ENCODE data around the gene SBK1. TPM values are rescaled to one million over a fixed set of nuclear protein-coding genes. Genes with fewer than 3 reads are reported as not detected.
A peak's percentile ranks its signal among the peaks of the same experiment; 100 is the strongest.

Gene SBK1
- total RNA-seq, 1 donor from 2014 or later, result 7.0 TPM

- FAIRE-seq (no peak), DNase-seq (ENCODE audit: low read depth) (peak; percentile 3)
- H3K27me3 Mint-ChIP-seq (ENCODE audit: low read depth, unreplicated experiment), result peaks cover 12% of the 10 kb centered on the region
- H3K79me2 ChIP-seq (ENCODE audit: insufficient read depth, low read length), result no peaks in the 10 kb centered on the region
- H2AFZ ChIP-seq (ENCODE audit: low read depth, low read length), result no peak overlapping the region
- H3K9ac ChIP-seq (ENCODE audit: low read length), result no peak overlapping the region
- no peaks in the 10 kb centered on the region for H3K36me3 ChIP-seq (ENCODE audit: insufficient read depth, low read length)
- no peaks in the 10 kb centered on the region for H3K9me3 Mint-ChIP-seq (ENCODE audit: unreplicated experiment)
- no peaks in the 10 kb centered on the region for H3K36me3 Mint-ChIP-seq (ENCODE audit: low read depth, unreplicated experiment)
- no peak overlapping the region for H3K4me3 ChIP-seq (ENCODE audit: insufficient read depth, low read depth, low read length)
- no peak overlapping the region for H3K27ac ChIP-seq (ENCODE audit: low read depth, low read length)
- H3K4me1 Mint-ChIP-seq (ENCODE audit: low read depth, unreplicated experiment), result no peaks in the 10 kb centered on the region
- no peak for TF ChIP-seq EZH2 (IDR thresholded peaks at IDR 0.05; ENCODE audit: insufficient read depth, low read length)
- TF ChIP-seq CTCF (IDR thresholded peaks at IDR 0.05; ENCODE audit: insufficient read depth, low read depth, low read length), result peak; percentile 61
- H3K4me3 Mint-ChIP-seq (ENCODE audit: unreplicated experiment), result no peak overlapping the region
- no peak overlapping the region for H3K27ac Mint-ChIP-seq (ENCODE audit: unreplicated experiment)
- H3K4me1 ChIP-seq (ENCODE audit: insufficient read depth, low read length), result peaks cover 2% of the 10 kb centered on the region
- H3K4me2 ChIP-seq (ENCODE audit: low read length), result no peak overlapping the region
- no peaks in the 10 kb centered on the region for H3K9me3 ChIP-seq (ENCODE audit: insufficient read depth, low read depth, low read length)
- H3K27me3 ChIP-seq (ENCODE audit: insufficient read depth, low read length), result no peaks in the 10 kb centered on the region
- H4K20me1 ChIP-seq (ENCODE audit: insufficient read depth, low read length), result no peaks in the 10 kb centered on the region
Measured at GRCh38 chr16:28321700-28322411, 29.5 kb downstream of the SBK1 start.

GRCh38 chr16:28324235-28324886 lies 32.0 kb downstream of the SBK1 start:
- Histone ChIP-seq H3K27me3 (ENCODE audit: insufficient read depth, low read length) (no peaks in the 10 kb centered on the region), H3K9ac (ENCODE audit: low read length) (no peak overlapping the region), H3K4me3 (ENCODE audit: insufficient read depth, low read depth, low read length) (no peak overlapping the region), H3K4me2 (ENCODE audit: low read length) (no peak overlapping the region), H3K36me3 (ENCODE audit: insufficient read depth, low read length) (no peaks in the 10 kb centered on the region), H3K27ac (ENCODE audit: low read depth, low read length) (no peak overlapping the region), H3K79me2 (ENCODE audit: insufficient read depth, low read length) (no peaks in the 10 kb centered on the region), H4K20me1 (ENCODE audit: insufficient read depth, low read length) (no peaks in the 10 kb centered on the region), H3K9me3 (ENCODE audit: insufficient read depth, low read depth, low read length) (no peaks in the 10 kb centered on the region), H2AFZ (ENCODE audit: low read depth, low read length) (no peak overlapping the region), H3K4me1 (ENCODE audit: insufficient read depth, low read length) (no peaks in the 10 kb centered on the region)
- Mint-ChIP-seq H3K36me3 (ENCODE audit: low read depth, unreplicated experiment) (no peaks in the 10 kb centered on the region), H3K4me1 (ENCODE audit: low read depth, unreplicated experiment) (no peaks in the 10 kb centered on the region), H3K9me3 (ENCODE audit: unreplicated experiment) (no peaks in the 10 kb centered on the region), H3K4me3 (ENCODE audit: unreplicated experiment) (no peak overlapping the region), H3K27me3 (ENCODE audit: low read depth, unreplicated experiment) (peaks cover 8% of the 10 kb centered on the region), H3K27ac (ENCODE audit: unreplicated experiment) (no peak overlapping the region)
- FAIRE-seq, result no peak
- TF ChIP-seq CTCF (IDR thresholded peaks at IDR 0.05; ENCODE audit: insufficient read depth, low read depth, low read length) (no peak), EZH2 (IDR thresholded peaks at IDR 0.05; ENCODE audit: insufficient read depth, low read length) (no peak)
- no peak for DNase-seq (ENCODE audit: low read depth)

- Histone ChIP-seq H3K36me3 (ENCODE audit: insufficient read depth, low read length) (no peaks in the 10 kb centered on the region), H3K4me3 (ENCODE audit: insufficient read depth, low read depth, low read length) (no peak overlapping the region), H3K27me3 (ENCODE audit: insufficient read depth, low read length) (no peaks in the 10 kb centered on the region), H4K20me1 (ENCODE audit: insufficient read depth, low read length) (no peaks in the 10 kb centered on the region), H2AFZ (ENCODE audit: low read depth, low read length) (no peak overlapping the region), H3K79me2 (ENCODE audit: insufficient read depth, low read length) (no peaks in the 10 kb centered on the region), H3K4me2 (ENCODE audit: low read length) (no peak overlapping the region), H3K9ac (ENCODE audit: low read length) (no peak overlapping the region), H3K9me3 (ENCODE audit: insufficient read depth, low read depth, low read length) (no peaks in the 10 kb centered on the region), H3K27ac (ENCODE audit: low read depth, low read length) (no peak overlapping the region), H3K4me1 (ENCODE audit: insufficient read depth, low read length) (no peaks in the 10 kb centered on the region)
- no peak for FAIRE-seq
- H3K27me3 Mint-ChIP-seq (ENCODE audit: low read depth, unreplicated experiment), result peaks cover 8% of the 10 kb centered on the region
- H3K27ac Mint-ChIP-seq (ENCODE audit: unreplicated experiment), result no peak overlapping the region
- no peaks in the 10 kb centered on the region for H3K4me1 Mint-ChIP-seq (ENCODE audit: low read depth, unreplicated experiment)
- no peak for DNase-seq (ENCODE audit: low read depth)
- TF ChIP-seq CTCF (IDR thresholded peaks at IDR 0.05; ENCODE audit: insufficient read depth, low read depth, low read length) (no peak), EZH2 (IDR thresholded peaks at IDR 0.05; ENCODE audit: insufficient read depth, low read length) (no peak)
- no peak overlapping the region for H3K4me3 Mint-ChIP-seq (ENCODE audit: unreplicated experiment)
- H3K36me3 Mint-ChIP-seq (ENCODE audit: low read depth, unreplicated experiment), result no peaks in the 10 kb centered on the region
- H3K9me3 Mint-ChIP-seq (ENCODE audit: unreplicated experiment), result no peaks in the 10 kb centered on the region
Measured at GRCh38 chr16:28324887-28325279, 32.6 kb downstream of the SBK1 start.
